NCI-H1694 treated with DMSO at 0.1 percent for 48 hours (cell line): ENCODE measurements around the gene YOD1.

Source experiments
- DNase-seq: peaks from one replicate; lab custom pipeline; 2025; lab: John Stamatoyannopoulos, UW

Gene YOD1

GRCh38 chr1:207006914-207007313 is 44.1 kb downstream of the YOD1 start:
- DNase-seq: no peak

GRCh38 chr1:207006083-207006482 is 44.9 kb downstream of the YOD1 start:
- DNase-seq: no peak

- no peak for DNase-seq
Observed at GRCh38 chr1:207004931-207005830, 45.8 kb downstream of the YOD1 start.

GRCh38 chr1:207003210-207003609 is 47.8 kb downstream of the YOD1 start:
- DNase-seq: no peak

GRCh38 chr1:207002724-207003146 is 48.3 kb downstream of the YOD1 start:
- DNase-seq: no peak

GRCh38 chr1:207001492-207002245 is 49.3 kb downstream of the YOD1 start:
- DNase-seq: no peak

- no peak for DNase-seq
Observed at GRCh38 chr1:207000651-207001291, 50.2 kb downstream of the YOD1 start.

GRCh38 chr1:206998816-206999215 is 52.2 kb downstream of the YOD1 start:
- no peak for DNase-seq
